ENCODE measurements around the gene GRIK2. TPM values are rescaled to one million over a fixed set of nuclear protein-coding genes. Genes with fewer than 3 reads are reported as not detected.

The GRIK2 gene
- total RNA-seq, 1 donor from 2014 or later = 95.5 TPM

GRCh38 chr6:101550451-101550850 lies 156.9 kb downstream of the GRIK2 start:
- Mint-ChIP-seq H3K9me3 (ENCODE audit: unreplicated experiment) (no peaks in the 10 kb centered on the region), H3K27ac (ENCODE audit: unreplicated experiment) (no peak overlapping the region), H3K36me3 (ENCODE audit: unreplicated experiment) (no peaks in the 10 kb centered on the region), H3K4me3 (ENCODE audit: unreplicated experiment) (no peak overlapping the region), H3K27me3 (ENCODE audit: unreplicated experiment) (peaks cover 4% of the 10 kb centered on the region), H3K4me1 (ENCODE audit: low read depth, unreplicated experiment) (no peaks in the 10 kb centered on the region)
- DNase-seq = no peak
- no peak for TF ChIP-seq CTCF (IDR thresholded peaks at IDR 0.05; ENCODE audit: partially characterized antibody, unreplicated experiment)

- DNase-seq = no peak
- H3K27me3 Mint-ChIP-seq (ENCODE audit: unreplicated experiment) = no peaks in the 10 kb centered on the region
- no peaks in the 10 kb centered on the region for H3K9me3 Mint-ChIP-seq (ENCODE audit: unreplicated experiment)
- H3K4me3 Mint-ChIP-seq (ENCODE audit: unreplicated experiment) = no peak overlapping the region
- H3K4me1 Mint-ChIP-seq (ENCODE audit: low read depth, unreplicated experiment) = no peaks in the 10 kb centered on the region
- no peak for TF ChIP-seq CTCF (IDR thresholded peaks at IDR 0.05; ENCODE audit: partially characterized antibody, unreplicated experiment)
- H3K27ac Mint-ChIP-seq (ENCODE audit: unreplicated experiment) = no peak overlapping the region
- no peaks in the 10 kb centered on the region for H3K36me3 Mint-ChIP-seq (ENCODE audit: unreplicated experiment)
Measured at GRCh38 chr6:101554231-101554630, 160.7 kb downstream of the GRIK2 start.

- Mint-ChIP-seq H3K4me1 (ENCODE audit: low read depth, unreplicated experiment) (no peaks in the 10 kb centered on the region), H3K27ac (ENCODE audit: unreplicated experiment) (no peak overlapping the region), H3K4me3 (ENCODE audit: unreplicated experiment) (no peak overlapping the region), H3K36me3 (ENCODE audit: unreplicated experiment) (no peaks in the 10 kb centered on the region), H3K27me3 (ENCODE audit: unreplicated experiment) (no peaks in the 10 kb centered on the region), H3K9me3 (ENCODE audit: unreplicated experiment) (no peaks in the 10 kb centered on the region)
- DNase-seq = no peak
- TF ChIP-seq CTCF (IDR thresholded peaks at IDR 0.05; ENCODE audit: partially characterized antibody, unreplicated experiment) = no peak
Measured at GRCh38 chr6:101558712-101559111, 165.2 kb downstream of the GRIK2 start.

GRCh38 chr6:101572627-101573026 lies 179.1 kb downstream of the GRIK2 start:
- Mint-ChIP-seq H3K9me3 (ENCODE audit: unreplicated experiment) (no peaks in the 10 kb centered on the region), H3K36me3 (ENCODE audit: unreplicated experiment) (no peaks in the 10 kb centered on the region), H3K27me3 (ENCODE audit: unreplicated experiment) (peaks cover 2% of the 10 kb centered on the region), H3K4me1 (ENCODE audit: low read depth, unreplicated experiment) (no peaks in the 10 kb centered on the region), H3K4me3 (ENCODE audit: unreplicated experiment) (no peak overlapping the region), H3K27ac (ENCODE audit: unreplicated experiment) (no peak overlapping the region)
- no peak for DNase-seq
- no peak for TF ChIP-seq CTCF (IDR thresholded peaks at IDR 0.05; ENCODE audit: partially characterized antibody, unreplicated experiment)

GRCh38 chr6:101577091-101577490 lies 183.6 kb downstream of the GRIK2 start:
- no peak for DNase-seq
- Mint-ChIP-seq H3K36me3 (ENCODE audit: unreplicated experiment) (no peaks in the 10 kb centered on the region), H3K27ac (ENCODE audit: unreplicated experiment) (no peak overlapping the region), H3K27me3 (ENCODE audit: unreplicated experiment) (peaks cover 2% of the 10 kb centered on the region), H3K9me3 (ENCODE audit: unreplicated experiment) (no peaks in the 10 kb centered on the region), H3K4me1 (ENCODE audit: low read depth, unreplicated experiment) (no peaks in the 10 kb centered on the region), H3K4me3 (ENCODE audit: unreplicated experiment) (no peak overlapping the region)
- TF ChIP-seq CTCF (IDR thresholded peaks at IDR 0.05; ENCODE audit: partially characterized antibody, unreplicated experiment) = no peak
